HCT116 (cell line): ENCODE measurements around the gene PRRT2.

ENCODE experiments used
- CBX3 ChIP-seq: IDR thresholded peaks from 2 replicates; pipeline ENCODE4 v1.6.1; 2012; ENCODE audit warnings: low read depth
- EGR1 ChIP-seq: IDR thresholded peaks from 2 replicates; pipeline ENCODE4 v1.6.1; 2012; ENCODE audit warnings: low read depth
- EZH2phosphoT487 ChIP-seq: fragments of 200-600 bp; IDR thresholded peaks from 2 replicates; pipeline ENCODE4 v1.6.1; 2018; ENCODE audit warnings: antibody characterized with exemption, borderline replicate concordance
- POLR2A ChIP-seq: IDR thresholded peaks from 2 replicates; pipeline ENCODE4 v1.7.0; 2011; ENCODE audit warnings: borderline replicate concordance; ENCODE audit not compliant: insufficient read depth, insufficient read length; ENCODE audit errors: extremely low read depth
- POLR2AphosphoS5 ChIP-seq: IDR thresholded peaks from 2 replicates; pipeline ENCODE4 v1.6.1; 2011; ENCODE audit warnings: mild to moderate bottlenecking, low read depth, low read length, moderate library complexity
- REST ChIP-seq: IDR thresholded peaks from 2 replicates; pipeline ENCODE4 v1.6.1; 2012; ENCODE audit warnings: low read depth
- TF ChIP-seq, protein P1 (sequence below), 3 experiments: fragments of 200-600 bp in 1 of 3; sonication (generic) in 1 of 3; IDR thresholded peaks in 2 of 3; conservative IDR thresholded peaks in 1 of 3; 2 replicates each; pipeline ENCODE4 v1.5.1; 2012 to 2017; ENCODE audit warnings: low read depth in 2 of 3, low read length in 2 of 3, antibody characterized with exemption in 1 of 3, borderline replicate concordance in 1 of 3, control low read depth in 1 of 3, mild to moderate bottlenecking in 1 of 3, mixed read lengths in 1 of 3, mixed run types in 1 of 3, moderate library complexity in 1 of 3; ENCODE audit not compliant: insufficient read depth in 1 of 3
- TF ChIP-seq, protein P2 (sequence below): IDR thresholded peaks from 2 replicates; pipeline ENCODE4 v1.6.1; 2011; ENCODE audit warnings: mild to moderate bottlenecking, low read length, moderate library complexity; ENCODE audit not compliant: insufficient replicate concordance; ENCODE audit errors: extremely low read depth

DNA sequence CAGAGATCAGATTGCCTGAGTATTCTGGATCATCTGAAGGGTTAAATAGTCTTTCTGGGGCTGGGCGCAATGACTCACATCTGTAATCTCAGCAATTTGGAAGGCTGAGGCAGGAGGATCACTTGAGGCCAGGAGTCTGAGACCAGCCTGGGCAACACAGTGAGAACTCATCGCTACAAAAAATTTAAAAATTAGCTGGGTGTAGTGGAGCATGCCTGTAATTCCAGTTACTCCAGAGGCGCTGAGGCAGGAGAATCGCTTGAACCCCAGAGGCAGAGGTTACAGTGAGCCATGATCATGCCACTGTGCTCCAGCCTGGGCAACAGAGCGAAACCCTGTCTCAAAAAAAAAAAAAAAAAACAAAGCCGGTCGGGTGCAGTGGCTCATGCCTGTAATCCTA lies 23.9 kb downstream of the PRRT2 start:
- TF ChIP-seq, protein P1, sequence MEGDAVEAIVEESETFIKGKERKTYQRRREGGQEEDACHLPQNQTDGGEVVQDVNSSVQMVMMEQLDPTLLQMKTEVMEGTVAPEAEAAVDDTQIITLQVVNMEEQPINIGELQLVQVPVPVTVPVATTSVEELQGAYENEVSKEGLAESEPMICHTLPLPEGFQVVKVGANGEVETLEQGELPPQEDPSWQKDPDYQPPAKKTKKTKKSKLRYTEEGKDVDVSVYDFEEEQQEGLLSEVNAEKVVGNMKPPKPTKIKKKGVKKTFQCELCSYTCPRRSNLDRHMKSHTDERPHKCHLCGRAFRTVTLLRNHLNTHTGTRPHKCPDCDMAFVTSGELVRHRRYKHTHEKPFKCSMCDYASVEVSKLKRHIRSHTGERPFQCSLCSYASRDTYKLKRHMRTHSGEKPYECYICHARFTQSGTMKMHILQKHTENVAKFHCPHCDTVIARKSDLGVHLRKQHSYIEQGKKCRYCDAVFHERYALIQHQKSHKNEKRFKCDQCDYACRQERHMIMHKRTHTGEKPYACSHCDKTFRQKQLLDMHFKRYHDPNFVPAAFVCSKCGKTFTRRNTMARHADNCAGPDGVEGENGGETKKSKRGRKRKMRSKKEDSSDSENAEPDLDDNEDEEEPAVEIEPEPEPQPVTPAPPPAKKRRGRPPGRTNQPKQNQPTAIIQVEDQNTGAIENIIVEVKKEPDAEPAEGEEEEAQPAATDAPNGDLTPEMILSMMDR (IDR thresholded peaks at IDR 0.05 in 2 of 3, conservative IDR thresholded peaks at IDR 0.05 in 1 of 3; ENCODE audit: borderline replicate concordance in 1 of 3, insufficient read depth in 1 of 3, low read depth in 2 of 3, low read length in 2 of 3): no peak
- TF ChIP-seq EZH2phosphoT487 (no peak), POLR2A (no peak), POLR2AphosphoS5 (no peak), CBX3 (no peak), REST (no peak), EGR1 (no peak)
- TF ChIP-seq, protein P2, sequence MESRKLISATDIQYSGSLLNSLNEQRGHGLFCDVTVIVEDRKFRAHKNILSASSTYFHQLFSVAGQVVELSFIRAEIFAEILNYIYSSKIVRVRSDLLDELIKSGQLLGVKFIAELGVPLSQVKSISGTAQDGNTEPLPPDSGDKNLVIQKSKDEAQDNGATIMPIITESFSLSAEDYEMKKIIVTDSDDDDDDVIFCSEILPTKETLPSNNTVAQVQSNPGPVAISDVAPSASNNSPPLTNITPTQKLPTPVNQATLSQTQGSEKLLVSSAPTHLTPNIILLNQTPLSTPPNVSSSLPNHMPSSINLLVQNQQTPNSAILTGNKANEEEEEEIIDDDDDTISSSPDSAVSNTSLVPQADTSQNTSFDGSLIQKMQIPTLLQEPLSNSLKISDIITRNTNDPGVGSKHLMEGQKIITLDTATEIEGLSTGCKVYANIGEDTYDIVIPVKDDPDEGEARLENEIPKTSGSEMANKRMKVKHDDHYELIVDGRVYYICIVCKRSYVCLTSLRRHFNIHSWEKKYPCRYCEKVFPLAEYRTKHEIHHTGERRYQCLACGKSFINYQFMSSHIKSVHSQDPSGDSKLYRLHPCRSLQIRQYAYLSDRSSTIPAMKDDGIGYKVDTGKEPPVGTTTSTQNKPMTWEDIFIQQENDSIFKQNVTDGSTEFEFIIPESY: no peak
